ENCODE data around the gene ARPC5.

Gene ARPC5

GRCh38 chr1:183586455-183586854, 49.1 kb downstream of the ARPC5 start:
- no peak overlapping the region for H3K4me3 ChIP-seq (ENCODE audit: low read depth, low read length)
- in situ Hi-C loops (cut with HindIII; ENCODE audit: low sequenced_read_pairs): no loop called here
- DNase-seq (ENCODE audit: low read depth): no peak
- TF ChIP-seq, protein P1, sequence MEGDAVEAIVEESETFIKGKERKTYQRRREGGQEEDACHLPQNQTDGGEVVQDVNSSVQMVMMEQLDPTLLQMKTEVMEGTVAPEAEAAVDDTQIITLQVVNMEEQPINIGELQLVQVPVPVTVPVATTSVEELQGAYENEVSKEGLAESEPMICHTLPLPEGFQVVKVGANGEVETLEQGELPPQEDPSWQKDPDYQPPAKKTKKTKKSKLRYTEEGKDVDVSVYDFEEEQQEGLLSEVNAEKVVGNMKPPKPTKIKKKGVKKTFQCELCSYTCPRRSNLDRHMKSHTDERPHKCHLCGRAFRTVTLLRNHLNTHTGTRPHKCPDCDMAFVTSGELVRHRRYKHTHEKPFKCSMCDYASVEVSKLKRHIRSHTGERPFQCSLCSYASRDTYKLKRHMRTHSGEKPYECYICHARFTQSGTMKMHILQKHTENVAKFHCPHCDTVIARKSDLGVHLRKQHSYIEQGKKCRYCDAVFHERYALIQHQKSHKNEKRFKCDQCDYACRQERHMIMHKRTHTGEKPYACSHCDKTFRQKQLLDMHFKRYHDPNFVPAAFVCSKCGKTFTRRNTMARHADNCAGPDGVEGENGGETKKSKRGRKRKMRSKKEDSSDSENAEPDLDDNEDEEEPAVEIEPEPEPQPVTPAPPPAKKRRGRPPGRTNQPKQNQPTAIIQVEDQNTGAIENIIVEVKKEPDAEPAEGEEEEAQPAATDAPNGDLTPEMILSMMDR (IDR thresholded peaks at IDR 0.05; ENCODE audit: low read depth, low read length, missing control alignments): no peak

- no peak for DNase-seq (ENCODE audit: low read depth)
- TF ChIP-seq, protein P1 (IDR thresholded peaks at IDR 0.05; ENCODE audit: low read depth, low read length, missing control alignments): no peak
- no peak overlapping the region for H3K4me3 ChIP-seq (ENCODE audit: low read depth, low read length)
- in situ Hi-C loops (cut with HindIII; ENCODE audit: low sequenced_read_pairs): no loop called here
These were observed 50.5 kb downstream of the ARPC5 start for GRCh38 chr1:183585038-183585437.

DNA sequence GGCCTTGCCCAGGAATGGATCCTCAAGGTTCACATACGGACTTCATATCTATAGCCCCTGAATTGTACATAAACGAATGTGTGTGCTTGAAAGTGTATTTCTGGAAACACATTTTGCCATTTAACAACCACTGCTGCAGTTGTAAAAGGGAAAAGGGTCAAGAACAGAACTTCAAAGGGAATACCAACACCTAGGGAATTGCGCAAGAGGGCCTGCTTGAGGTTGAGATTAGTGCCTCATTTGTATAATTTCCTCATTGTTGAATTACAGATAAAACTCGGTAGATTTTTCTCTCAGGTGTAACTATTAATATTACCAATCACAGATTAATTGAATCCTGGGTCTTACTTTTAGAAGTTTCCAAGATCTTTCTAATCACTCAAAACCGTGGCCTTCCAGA, 51.4 kb downstream of the ARPC5 start:
- in situ Hi-C loops (cut with HindIII; ENCODE audit: low sequenced_read_pairs): no loop called here
- H3K4me3 ChIP-seq (ENCODE audit: low read depth, low read length): no peak overlapping the region
- DNase-seq (ENCODE audit: low read depth): no peak
- TF ChIP-seq, protein P1 (IDR thresholded peaks at IDR 0.05; ENCODE audit: low read depth, low read length, missing control alignments): no peak

DNA sequence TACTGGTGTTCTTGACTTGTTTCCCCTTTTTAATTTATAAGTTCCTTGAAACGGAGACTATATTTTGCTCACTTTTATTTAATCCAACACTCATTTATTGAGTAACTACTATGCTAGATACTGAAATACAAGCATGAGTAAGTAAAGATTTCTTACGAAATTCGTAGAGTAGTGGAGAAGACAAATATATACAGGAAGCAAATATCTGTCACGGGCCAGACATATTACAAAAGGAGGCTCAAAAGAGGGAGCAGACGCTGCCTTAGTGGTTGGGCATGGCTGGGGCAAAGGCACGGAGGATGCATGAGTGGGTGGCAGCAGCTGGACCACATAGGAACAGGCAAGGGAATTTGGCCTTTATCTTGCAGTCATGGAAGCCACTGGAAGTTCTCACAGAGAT, 52.1 kb downstream of the ARPC5 start:
- no peak for DNase-seq (ENCODE audit: low read depth)
- TF ChIP-seq, protein P1 (IDR thresholded peaks at IDR 0.05; ENCODE audit: low read depth, low read length, missing control alignments): no peak
- in situ Hi-C loops (cut with HindIII; ENCODE audit: low sequenced_read_pairs): no loop called here
- H3K4me3 ChIP-seq (ENCODE audit: low read depth, low read length): no peak overlapping the region

DNA sequence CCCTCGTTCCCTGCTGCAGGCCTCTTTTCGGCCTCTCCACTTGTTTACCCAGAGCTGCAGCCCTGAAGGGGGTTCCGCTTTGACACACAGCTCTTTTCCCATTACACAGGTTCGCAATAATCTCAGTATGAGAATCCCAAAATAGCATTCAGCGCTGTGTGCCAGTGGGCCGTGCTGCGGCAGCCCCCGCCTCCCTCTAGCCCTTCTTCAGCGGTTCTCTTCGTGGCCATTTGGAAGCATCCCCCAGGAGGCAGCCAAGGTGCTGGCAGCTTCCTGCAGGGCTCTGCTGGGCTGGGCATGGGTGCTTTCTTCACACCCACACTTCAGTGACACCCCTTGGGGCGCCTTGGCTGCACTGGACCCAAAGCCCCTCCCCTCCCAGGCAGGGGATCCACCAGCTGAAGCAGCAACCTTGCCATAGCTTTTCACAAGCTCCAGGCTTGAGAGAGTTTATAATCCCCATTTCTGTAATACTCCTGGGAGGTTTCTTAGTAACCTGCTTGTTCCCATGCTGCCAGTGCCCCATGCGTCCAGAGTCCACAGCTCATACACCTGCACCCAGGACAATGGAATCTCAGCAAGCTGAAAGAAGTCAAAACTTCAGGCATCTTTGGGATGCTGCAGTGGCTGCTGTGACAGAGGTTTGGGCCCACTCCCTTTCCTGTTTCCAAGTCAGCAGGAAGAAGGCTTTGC, 53.4 kb downstream of the ARPC5 start:
- in situ Hi-C loops (cut with HindIII; ENCODE audit: low sequenced_read_pairs): no loop called here
- no peak for DNase-seq (ENCODE audit: low read depth)
- TF ChIP-seq, protein P1 (IDR thresholded peaks at IDR 0.05; ENCODE audit: low read depth, low read length, missing control alignments): no peak
- H3K4me3 ChIP-seq (ENCODE audit: low read depth, low read length): no peak overlapping the region

DNA sequence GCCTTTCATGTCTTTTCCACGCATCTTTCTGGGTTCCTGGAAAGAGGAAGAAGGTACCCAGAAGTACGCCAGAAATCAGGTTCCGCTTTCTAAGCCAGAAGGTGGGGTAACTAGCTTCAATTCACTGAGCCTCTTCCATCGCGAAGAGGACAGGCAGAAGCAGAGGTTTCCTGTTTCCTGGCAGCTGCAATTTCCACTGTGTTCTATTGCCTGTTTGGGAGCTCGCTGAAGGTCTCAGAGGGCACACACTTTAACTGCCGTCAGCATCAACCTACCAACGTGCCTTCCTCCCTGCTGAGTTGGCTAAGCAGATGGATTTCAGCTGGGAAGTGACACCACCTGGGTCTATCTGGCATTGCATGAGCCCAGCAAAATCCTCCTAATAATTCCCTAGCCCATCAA, 55.3 kb downstream of the ARPC5 start:
- H3K4me3 ChIP-seq (ENCODE audit: low read depth, low read length): no peak overlapping the region
- TF ChIP-seq, protein P1 (IDR thresholded peaks at IDR 0.05; ENCODE audit: low read depth, low read length, missing control alignments): no peak
- in situ Hi-C loops (cut with HindIII; ENCODE audit: low sequenced_read_pairs): no loop called here
- no peak for DNase-seq (ENCODE audit: low read depth)

Data from astrocyte of the cerebellum (primary cell).